HG02642 (cell line): ENCODE measurements around the gene DIAPH3.
"Not testable (repeated sequence)": the region's sequence is repeated elsewhere in the genome, so short reads cannot be mapped to it uniquely, and the experiment has no call there.

Source experiments
- ATAC-seq: cut with Tn5 transposase; IDR thresholded peaks from one replicate; pipeline ENCODE4 v1.9.1; 2021; ENCODE audit warnings: mild to moderate bottlenecking; ENCODE audit not compliant: unreplicated experiment, poor library complexity

The DIAPH3 gene

GRCh38 chr13:60109285-60109684 is 54.4 kb downstream of the DIAPH3 start:
- ATAC-seq: no peak

GRCh38 chr13:60108589-60108988 is 55.1 kb downstream of the DIAPH3 start:
- ATAC-seq: no peak

GRCh38 chr13:60099631-60100420 is 63.9 kb downstream of the DIAPH3 start:
- no peak for ATAC-seq

GRCh38 chr13:60095300-60095699 is 68.4 kb downstream of the DIAPH3 start:
- ATAC-seq: no peak

DNA sequence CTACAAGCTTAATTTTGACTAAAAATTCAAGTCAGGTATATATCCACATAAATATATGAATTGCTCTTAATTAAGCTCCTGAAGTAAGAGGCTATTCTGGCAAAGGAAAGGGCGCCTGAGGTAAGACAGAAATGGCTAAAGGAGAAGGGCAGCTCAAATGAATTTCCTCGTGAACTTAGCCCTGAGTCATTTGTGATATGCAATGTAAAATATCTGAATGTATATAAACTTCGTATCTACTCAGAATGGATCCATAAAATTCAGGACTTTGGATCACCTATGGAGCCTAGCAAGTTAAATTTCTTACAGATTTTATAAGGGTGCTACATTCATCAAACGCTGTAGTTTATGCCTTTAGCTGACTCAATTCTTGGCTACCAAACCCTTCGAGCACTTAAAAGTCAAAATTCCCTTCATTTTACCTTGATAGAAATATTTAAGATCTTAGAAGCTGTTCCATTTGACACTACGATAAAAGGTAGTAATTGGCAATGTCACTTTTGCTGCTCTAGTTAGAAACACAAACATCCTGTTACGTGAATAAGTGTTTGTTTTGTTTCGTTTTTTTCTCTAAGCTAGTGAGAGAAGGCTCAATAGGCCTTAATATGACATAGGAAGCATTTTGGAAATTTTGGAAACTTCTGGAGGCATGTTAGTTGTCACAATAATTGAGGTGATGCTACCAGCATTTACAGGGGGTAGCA is 69.2 kb downstream of the DIAPH3 start:
- no peak for ATAC-seq

- no peak for ATAC-seq
Measured at GRCh38 chr13:60093425-60094019, 70.2 kb downstream of the DIAPH3 start.

- no peak for ATAC-seq
Measured at GRCh38 chr13:60091573-60091972, 72.2 kb downstream of the DIAPH3 start.

GRCh38 chr13:60090574-60090973 is 73.2 kb downstream of the DIAPH3 start:
- ATAC-seq: no peak

DNA sequence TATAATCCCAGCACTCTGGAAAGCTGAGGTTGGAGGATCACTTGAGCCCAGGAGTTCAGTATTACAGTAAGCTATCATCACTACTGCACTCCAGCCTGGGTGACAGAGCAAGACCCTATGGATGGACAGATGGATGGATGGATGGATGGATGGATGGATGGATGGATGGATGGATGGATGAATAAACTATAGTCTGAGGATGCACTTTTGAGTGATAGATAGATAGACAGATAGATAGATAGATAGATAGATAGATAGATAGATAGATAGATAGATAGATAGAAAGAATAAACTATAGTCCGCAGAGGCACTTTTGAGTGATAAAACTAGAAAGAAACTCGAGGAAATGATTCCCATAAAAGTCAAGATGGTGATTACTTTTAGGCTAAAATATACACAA is 79.9 kb downstream of the DIAPH3 start:
- not testable (repeated sequence) for ATAC-seq

- no peak for ATAC-seq
Measured at GRCh38 chr13:60080850-60081249, 82.9 kb downstream of the DIAPH3 start.

DNA sequence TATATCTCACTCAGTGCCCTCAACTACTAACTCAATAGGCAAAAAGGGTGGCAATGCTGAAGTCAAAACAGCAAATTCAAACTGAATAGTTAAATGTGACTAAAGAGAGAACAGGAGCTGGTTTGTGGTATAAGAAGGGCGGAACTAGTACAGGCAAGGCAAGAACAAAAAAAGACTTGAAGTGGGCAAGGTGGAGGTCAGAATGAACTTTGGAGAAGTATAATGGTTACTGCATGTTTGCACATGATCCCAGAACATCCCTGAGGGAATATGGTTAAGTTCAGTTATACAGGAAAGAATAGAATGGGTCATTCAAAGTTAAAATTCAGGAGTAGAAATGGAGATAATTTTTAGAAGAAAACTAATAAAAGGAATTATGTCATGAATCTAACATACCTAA is 85.5 kb downstream of the DIAPH3 start:
- ATAC-seq: no peak

DNA sequence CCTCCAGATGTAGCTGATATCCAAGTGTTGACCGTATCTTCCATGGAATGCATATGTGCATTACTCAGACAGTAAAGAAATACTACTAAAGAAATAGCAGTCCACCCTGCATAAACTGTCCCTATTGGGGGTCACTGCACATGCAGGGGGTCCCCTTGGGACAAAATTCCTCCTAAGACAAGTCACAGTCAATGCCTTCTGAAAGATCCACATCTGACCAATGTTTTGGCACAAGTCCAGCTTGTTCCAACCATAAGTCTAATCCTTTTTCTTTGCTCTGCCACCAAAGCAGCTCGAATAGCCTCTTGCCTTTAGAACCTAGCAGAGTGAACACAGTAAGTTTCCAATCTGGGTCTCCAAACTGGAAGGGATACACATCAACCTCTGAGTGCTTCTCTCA is 87.9 kb downstream of the DIAPH3 start:
- ATAC-seq: no peak

DNA sequence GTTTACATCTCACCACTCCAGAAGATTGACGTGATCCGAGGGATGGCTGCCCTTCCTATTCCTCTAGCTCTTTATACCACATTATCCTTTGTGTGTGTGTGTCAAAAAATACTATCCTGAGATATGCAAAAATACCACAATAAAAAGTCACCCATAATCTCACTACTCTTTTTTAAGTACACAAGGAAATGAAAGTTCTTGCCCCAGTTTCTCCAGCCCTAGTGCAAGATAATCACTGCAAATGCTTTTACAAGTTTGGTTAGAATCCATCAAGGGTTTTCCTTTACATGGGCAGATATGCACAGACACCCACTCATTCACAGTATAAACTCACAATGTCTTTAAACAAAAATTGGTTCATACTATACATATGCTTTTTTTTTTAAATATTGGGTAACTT is 89.3 kb downstream of the DIAPH3 start:
- no peak for ATAC-seq

DNA sequence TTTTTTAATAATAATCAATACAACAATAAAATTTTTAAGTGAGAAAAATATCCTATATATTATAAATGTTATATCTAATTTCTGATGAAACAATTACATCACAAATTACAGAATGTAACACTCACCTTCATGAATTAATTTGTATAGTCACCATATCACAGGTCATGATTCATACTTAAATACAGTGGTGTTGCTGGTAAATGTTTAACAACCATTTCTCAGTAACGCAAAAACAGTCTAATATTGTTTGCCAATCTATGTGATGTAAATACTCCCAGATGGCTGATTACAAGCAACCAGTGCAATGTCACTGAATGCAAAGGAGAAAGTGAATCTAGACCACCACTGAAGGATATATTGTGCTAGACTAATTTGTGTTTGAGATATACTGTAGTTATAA is 97.5 kb downstream of the DIAPH3 start:
- no peak for ATAC-seq

DNA sequence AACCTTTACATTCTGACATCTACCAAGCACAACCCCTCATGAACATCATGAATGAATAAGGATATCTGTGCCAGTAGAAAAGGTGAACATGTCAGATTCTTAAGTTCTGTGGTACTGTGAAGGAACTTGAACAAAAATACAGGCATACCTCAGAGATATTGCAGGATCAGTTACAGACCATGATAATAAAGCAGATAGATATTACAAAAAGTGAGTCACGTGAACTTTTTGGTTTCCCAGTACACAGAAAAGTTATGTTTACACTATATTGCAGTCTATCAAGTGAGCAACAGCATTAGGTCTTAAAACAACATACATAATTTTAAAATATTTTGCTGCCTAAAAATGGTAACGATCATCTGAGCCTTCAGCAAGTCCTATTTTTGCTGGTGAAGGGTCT is 101.2 kb downstream of the DIAPH3 start:
- ATAC-seq: no peak

- no peak for ATAC-seq
Measured at GRCh38 chr13:60061737-60062136, 102.0 kb downstream of the DIAPH3 start.

DNA sequence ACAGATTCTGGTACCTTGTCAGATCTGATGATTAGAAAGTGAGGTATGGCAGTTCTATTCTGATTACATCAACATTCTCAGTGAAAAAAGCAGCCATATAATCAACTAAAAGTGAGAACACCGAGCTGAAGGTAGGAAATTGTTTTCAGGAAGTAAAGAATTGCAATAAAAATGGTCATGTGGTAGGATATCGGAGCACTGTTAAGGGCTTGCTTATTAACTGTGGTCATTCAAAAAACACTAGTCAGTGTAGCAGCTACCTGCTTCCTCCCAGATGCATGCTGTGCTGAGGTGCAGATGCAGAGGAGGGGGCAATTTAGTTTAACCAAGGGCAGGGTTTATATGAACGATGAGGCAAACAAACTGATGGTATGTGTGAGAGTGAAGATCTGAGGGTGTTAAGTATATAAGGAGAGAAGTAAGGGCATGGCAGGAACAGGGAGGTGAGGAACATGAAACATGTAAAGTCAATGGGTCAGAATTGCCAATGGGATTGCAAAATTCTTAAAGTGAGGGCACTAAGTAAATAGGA is 111.9 kb downstream of the DIAPH3 start:
- no peak for ATAC-seq

DNA sequence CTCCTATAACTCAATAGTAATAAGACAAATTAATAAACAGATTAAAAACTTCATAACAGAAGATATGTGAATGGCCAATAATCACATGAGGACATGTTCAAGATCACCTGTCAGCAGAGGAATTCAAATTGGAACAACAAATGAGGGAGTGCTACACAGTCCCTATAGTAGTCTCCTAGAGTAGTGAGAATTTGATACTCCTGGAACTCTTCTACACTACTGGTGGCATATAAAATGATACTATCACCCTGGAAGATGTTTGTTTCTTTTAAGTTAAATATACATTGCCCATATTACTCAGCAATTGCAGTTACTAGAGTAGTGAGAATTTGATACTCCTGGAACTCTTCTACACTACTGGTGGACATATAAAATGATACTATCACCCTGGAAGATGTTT is 115.4 kb downstream of the DIAPH3 start:
- ATAC-seq: not testable (repeated sequence)

DNA sequence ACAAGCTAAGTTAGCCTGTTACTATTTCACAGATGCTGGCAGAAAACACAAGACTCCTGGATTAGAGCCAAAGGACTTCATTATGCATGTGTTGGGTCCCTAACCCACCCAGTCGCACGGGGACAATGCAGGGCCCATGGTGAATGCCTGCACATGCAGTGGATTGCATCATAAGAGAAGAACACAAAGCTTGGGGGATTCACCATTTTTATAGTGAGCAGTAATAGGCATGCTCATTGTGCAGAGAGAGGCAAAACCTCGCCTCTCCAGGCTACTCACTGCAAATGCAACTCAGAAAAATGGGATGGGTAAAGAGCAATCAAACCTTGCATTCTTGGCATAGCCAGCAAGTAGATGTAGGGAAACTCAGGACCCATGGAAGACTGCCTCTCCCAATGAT is 115.8 kb downstream of the DIAPH3 start:
- no peak for ATAC-seq

DNA sequence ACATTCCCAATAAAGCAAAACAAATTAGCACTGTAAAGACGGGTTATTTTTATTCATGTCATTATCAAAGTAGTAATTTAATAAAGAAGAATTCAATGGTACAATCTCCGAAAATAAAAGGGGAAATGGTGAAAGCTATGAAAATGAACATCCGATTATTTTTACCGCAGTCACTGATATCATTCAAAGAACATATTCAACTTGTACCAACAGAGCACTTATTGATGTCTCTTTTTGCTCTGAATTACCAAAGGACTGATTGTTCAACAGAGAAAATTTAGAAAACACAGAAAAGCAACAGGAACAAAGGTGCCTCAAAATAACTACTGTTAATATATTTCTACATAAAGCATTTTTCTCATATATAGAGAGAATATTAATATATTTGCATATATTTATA is 119.4 kb downstream of the DIAPH3 start:
- no peak for ATAC-seq

DNA sequence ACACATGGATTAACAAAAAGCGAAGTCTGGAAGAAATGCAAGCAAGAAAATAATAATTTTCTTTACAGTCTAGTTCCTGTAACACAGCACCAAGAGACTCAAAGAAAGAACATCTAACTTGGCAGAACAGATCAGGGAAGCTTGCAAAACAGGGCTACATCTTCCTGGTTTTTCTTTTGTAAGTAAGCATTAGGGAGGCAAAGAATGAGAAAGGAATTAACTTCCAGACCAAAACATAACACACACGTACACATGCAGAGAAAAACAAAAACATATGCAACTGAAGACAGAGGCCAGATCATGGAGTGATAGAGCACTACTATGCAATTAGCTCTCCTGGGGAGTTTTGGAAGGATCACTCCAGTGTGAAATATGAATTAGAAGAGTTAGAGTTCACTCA is 120.5 kb downstream of the DIAPH3 start:
- no peak for ATAC-seq
